ENCODE data around the gene LYPLA2.
"Not testable (repeated sequence)": the region's sequence is repeated elsewhere in the genome, so short reads cannot be mapped to it uniquely, and the experiment has no call there.

Gene LYPLA2

GRCh38 chr1:23825762-23826522 is 35.0 kb downstream of the LYPLA2 start:
- no peak for DNase-seq (ENCODE audit: low read depth in 1 of 2, low spot score in 1 of 2)

GRCh38 chr1:23826590-23826989 is 35.6 kb downstream of the LYPLA2 start:
- not testable (repeated sequence) for DNase-seq (ENCODE audit: low read depth in 1 of 2, low spot score in 1 of 2)

GRCh38 chr1:23827717-23828116 is 36.8 kb downstream of the LYPLA2 start:
- no peak for DNase-seq (ENCODE audit: low read depth in 1 of 2, low spot score in 1 of 2)

GRCh38 chr1:23834156-23834555 is 43.2 kb downstream of the LYPLA2 start:
- not testable (repeated sequence) for DNase-seq (ENCODE audit: low read depth in 1 of 2, low spot score in 1 of 2)

DNA sequence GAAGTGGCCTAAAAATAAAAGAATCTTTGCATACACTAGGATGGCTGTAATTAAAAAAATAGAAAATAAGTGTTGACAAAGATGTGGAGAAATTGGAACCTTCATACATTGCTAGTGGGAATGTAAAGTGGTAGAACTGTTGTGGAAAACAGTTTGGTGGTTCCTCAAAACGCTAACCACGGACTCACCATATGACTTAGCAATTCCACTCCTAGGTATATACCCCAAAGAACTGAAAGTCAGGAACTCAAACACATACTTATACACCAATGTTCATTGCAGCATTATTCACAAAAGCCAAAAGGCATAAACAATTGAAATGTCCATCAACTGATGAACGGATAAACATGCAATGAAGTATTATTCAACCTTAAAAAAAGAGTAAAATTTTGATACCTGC is 45.1 kb downstream of the LYPLA2 start:
- no peak for DNase-seq (ENCODE audit: low read depth in 1 of 2, low spot score in 1 of 2)

DNA sequence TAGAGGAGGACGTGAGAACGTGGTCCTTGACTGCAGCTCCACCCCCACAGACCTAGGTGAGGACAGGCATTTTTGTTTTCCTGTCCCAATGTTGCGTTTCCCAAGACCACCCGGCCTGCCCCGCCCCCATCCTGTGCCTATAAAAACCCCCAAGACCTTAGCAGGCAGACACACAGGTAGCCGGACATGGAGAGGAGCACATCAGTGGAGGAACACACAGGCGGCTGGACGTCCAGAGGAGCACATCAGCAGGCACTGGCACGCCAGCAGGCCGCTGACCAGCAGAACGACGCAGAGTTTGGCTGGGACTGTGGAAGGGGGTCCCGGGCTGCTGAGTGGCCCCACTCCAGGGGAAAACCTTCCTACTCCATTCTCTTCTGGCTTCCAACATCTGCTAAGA is 47.0 kb downstream of the LYPLA2 start:
- DNase-seq (ENCODE audit: low read depth in 1 of 2, low spot score in 1 of 2) = no peak

GRCh38 chr1:23838401-23838866 is 47.5 kb downstream of the LYPLA2 start:
- DNase-seq (ENCODE audit: low read depth in 1 of 2, low spot score in 1 of 2) = peak; percentile 53 to 60

GRCh38 chr1:23843644-23844043 is 52.7 kb downstream of the LYPLA2 start:
- DNase-seq (ENCODE audit: low read depth in 1 of 2, low spot score in 1 of 2) = no peak

Data from activated CD4-positive, alpha-beta T cell treated with anti-CD3 and anti-CD28 coated beads, Interleukin-2, amount 50 U/mL, for 24 hours (primary cell).